Measurements from ENCODE around the gene CSRP3. TPM values are rescaled to one million over a fixed set of nuclear protein-coding genes. Genes with fewer than 3 reads are reported as not detected.
"Not testable (repeated sequence)": the region's sequence is repeated elsewhere in the genome, so short reads cannot be mapped to it uniquely, and the experiment has no call there.

CSRP3 gene
- total RNA-seq, 4 donors from 2014 or later: not detected

DNA sequence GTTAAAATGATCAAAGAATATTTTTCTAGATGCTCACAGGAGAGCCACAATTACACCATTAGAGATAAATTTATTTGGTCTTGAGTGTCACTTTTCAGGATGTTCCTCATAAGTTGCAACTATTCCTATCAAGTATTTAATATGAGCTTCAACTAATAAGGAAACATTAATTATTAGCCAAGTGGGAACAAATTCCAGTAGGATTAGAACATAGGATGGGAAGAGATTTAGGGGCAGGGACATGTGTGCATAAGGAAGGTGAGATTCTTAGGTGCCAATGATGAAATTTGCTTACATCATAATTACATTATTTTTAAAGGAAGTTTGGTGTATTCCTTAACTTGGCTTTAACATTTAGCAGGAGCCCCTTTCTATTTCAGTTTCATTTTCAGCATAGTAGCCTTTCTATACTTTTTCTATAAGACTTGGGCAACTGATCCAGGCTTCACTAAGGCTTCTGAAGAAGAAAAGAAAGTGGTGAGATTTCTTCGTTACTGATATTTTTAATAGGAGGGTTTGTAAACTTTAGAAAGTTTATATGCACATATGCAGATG is 38.8 kb downstream of the CSRP3 start:
- DNase-seq (ENCODE audit: low spot score) (no peak), ATAC-seq (ENCODE audit: low FRiP score) (no peak)
- TF ChIP-seq, protein P1, sequence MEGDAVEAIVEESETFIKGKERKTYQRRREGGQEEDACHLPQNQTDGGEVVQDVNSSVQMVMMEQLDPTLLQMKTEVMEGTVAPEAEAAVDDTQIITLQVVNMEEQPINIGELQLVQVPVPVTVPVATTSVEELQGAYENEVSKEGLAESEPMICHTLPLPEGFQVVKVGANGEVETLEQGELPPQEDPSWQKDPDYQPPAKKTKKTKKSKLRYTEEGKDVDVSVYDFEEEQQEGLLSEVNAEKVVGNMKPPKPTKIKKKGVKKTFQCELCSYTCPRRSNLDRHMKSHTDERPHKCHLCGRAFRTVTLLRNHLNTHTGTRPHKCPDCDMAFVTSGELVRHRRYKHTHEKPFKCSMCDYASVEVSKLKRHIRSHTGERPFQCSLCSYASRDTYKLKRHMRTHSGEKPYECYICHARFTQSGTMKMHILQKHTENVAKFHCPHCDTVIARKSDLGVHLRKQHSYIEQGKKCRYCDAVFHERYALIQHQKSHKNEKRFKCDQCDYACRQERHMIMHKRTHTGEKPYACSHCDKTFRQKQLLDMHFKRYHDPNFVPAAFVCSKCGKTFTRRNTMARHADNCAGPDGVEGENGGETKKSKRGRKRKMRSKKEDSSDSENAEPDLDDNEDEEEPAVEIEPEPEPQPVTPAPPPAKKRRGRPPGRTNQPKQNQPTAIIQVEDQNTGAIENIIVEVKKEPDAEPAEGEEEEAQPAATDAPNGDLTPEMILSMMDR (IDR thresholded peaks at IDR 0.05): no peak

DNA sequence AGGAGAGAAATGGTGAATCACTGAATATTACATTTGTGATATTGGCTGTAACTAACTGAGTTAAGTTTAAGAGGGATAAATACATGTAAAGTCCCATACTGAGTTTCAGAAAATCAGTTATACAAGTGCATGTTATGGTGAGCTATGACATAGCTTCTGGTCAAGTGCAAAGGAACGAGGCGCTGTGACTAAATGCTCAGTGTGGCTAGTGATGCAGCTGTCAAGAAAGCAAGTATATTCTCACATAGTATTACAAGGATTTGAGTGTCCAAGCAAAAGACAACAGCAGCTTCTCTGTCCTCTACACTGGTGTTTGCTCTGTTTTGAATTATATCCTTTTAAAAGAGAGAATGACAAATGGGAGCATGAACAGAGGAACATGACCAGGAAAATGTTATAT is 40.1 kb downstream of the CSRP3 start:
- TF ChIP-seq, protein P1 (IDR thresholded peaks at IDR 0.05): no peak
- DNase-seq (ENCODE audit: low spot score): no peak
- no peak for ATAC-seq (ENCODE audit: low FRiP score)

DNA sequence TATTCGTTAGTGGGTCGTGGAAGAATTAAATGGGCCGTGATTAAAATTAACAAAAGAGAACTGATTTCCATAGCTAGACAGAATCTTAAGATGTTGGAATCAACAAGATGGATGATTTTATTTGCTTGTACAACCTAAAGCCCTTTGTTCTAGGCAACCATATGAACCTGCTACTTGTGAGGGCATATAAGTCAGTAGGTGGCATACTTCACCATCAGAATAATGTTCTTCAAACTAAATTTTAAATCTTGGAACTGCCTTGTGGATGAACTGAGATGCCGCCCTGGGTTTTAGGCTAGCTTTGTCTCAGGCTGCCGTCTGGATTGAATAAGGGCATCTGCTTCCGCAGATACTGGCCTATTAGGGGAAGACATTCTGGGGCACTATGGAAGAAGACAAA is 40.9 kb downstream of the CSRP3 start:
- DNase-seq (ENCODE audit: low spot score): no peak
- no peak for ATAC-seq (ENCODE audit: low FRiP score)
- TF ChIP-seq, protein P1 (IDR thresholded peaks at IDR 0.05): no peak

DNA sequence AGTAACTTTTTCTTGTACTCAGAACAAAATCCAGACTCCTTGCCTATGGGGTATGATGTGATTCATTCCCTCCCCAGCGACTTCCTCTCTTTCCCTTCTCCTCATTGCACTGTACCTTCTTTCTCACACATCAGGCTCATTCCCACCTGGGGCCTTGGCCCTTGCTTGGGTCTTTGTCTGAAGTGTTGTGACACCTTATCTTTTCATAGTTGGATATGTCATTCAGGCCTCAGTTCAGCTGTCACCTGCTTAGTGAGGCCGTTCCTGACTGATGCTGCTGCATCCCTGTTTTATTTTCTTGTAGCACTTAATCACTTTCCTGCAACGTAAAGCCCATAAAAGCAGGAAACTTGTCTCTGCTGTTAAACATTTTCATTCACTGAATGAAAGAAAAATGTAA is 44.9 kb downstream of the CSRP3 start:
- ATAC-seq (ENCODE audit: low FRiP score): no peak

DNA sequence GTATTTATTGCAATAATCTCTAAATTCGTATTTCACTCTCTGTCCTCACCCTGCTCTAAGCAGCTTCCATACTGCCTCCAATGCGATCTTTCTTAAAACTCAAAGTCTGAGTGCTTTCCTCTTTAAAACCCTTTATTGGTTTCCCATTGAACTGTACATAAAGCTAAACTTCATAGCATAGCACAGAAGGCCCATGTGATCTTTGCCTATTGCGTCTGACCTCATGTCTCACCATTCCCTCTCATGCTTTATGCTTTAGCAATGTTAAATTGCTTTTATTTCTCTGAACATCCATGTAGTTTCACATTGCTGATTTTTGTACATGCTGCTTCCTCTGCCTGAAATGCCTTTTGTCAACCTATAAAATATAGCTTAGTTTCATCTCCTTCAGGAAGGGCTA is 56.5 kb downstream of the CSRP3 start:
- DNase-seq (ENCODE audit: low spot score) (no peak), ATAC-seq (ENCODE audit: low FRiP score) (no peak)
- TF ChIP-seq, protein P1 (IDR thresholded peaks at IDR 0.05): no peak

More for the DNA sequence above, 44.9 kb downstream of the CSRP3 start:
- TF ChIP-seq, protein P1 (IDR thresholded peaks at IDR 0.05): no peak
- DNase-seq (ENCODE audit: low spot score): no peak

DNA sequence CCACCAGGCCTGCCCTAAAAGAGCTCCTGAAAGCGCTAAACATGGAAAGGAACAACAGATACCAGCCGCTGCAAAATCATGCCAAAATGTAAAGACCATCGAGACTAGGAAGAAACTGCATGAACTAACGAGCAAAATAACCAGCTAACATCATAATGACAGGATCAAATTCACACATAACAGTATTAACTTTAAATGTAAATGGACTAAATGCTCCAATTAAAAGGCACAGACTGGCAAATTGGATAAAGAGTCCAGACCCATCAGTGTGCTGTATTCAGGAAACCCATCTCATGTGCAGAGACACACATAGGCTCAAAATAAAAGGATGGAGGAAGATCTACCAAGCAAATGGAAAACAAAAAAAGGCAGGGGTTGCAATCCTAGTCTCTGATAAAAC is 64.9 kb downstream of the CSRP3 start:
- DNase-seq (ENCODE audit: low spot score); ATAC-seq (ENCODE audit: low FRiP score): not testable (repeated sequence)

DNA sequence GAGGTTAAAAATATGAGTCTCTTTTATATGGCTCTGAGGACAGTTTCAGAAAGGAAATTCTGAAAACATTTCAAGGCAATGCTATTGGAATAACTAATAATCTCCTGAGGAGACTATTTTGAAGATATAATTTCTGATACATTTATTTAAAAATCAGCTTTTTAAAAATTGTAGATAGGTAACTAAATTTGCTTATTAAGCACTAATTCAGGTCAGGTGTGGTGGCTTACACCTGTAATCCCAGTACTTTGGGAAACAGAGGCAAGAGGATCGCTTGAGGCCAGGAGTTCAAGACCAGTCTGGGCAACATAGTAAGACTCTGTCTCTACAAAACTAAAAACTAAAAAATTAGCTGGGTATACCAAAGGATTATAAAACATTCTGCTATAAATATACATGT is 67.8 kb downstream of the CSRP3 start:
- ATAC-seq (ENCODE audit: low FRiP score) (no peak), DNase-seq (ENCODE audit: low spot score) (no peak)
- TF ChIP-seq, protein P1 (IDR thresholded peaks at IDR 0.05): no peak

Other genes starting within 250 kb of the CSRP3 start
- under 1 TPM in 1 of 4 donors, not detected in 3; 0.31 TPM for gene MRGPRX2, start 141.3 kb downstream of the CSRP3 start, total RNA-seq
- gene ZDHHC13, start 84.8 kb downstream of the CSRP3 start, total RNA-seq: 10 to 100 TPM in 2 of 4 donors, 1 to 10 TPM in 2; 8.6 to 12.5 (median 9.7) TPM
- gene E2F8, start 39.0 kb upstream of the CSRP3 start, total RNA-seq: under 1 TPM in 1 of 4 donors, not detected in 3; 0.60 TPM